ENCODE data around the gene PIWIL4. TPM values are rescaled to one million over a fixed set of nuclear protein-coding genes. Genes with fewer than 3 reads are reported as not detected.
"Not testable (repeated sequence)": the region's sequence is repeated elsewhere in the genome, so short reads cannot be mapped to it uniquely, and the experiment has no call there.

PIWIL4 gene
- total and polyA plus RNA-seq, 11 donors: 0.33 to 2.4 (median 1.1) TPM

GRCh38 chr11:94549146-94549545 lies 18.0 kb upstream of the PIWIL4 start:
- Histone ChIP-seq H3K9me3 (no peaks in the 10 kb centered on the region), H3K4me3 (no peak overlapping the region), H3K36me3 (peaks cover 0 to 5% (median 0%) of the 10 kb centered on the region in 9 donors), H3K27me3 (no peaks in the 10 kb centered on the region), H3K27ac (no peak overlapping the region), H3K4me1 (peaks cover 0 to 72% (median 25%) of the 10 kb centered on the region in 12 donors)
- ATAC-seq (no peak), DNase-seq (no peak)
- TF ChIP-seq CTCF (IDR thresholded peaks at IDR 0.05): no peak
- TF ChIP-seq POLR2A (IDR thresholded peaks at IDR 0.05): no peak
- WGBS, 4 donors: 65 to 78% (median 71%) methylated on average over 5 of the region's 5 CpGs
- intact Hi-C loops (cut with DNase I): no loop called here

- WGBS, 4 donors: 68 to 73% (median 70%) methylated on average over 4 of the region's 4 CpGs
- intact Hi-C loops (cut with DNase I): no loop called here
- Histone ChIP-seq H3K9me3 (no peaks in the 10 kb centered on the region), H3K36me3 (peaks cover 0 to 5% (median 0%) of the 10 kb centered on the region in 9 donors), H3K27me3 (no peaks in the 10 kb centered on the region), H3K4me1 (peaks cover 0 to 62% (median 18%) of the 10 kb centered on the region in 12 donors), H3K4me3 (no peak overlapping the region), H3K27ac (no peak overlapping the region)
- DNase-seq (no peak), ATAC-seq (no peak)
- no peak for TF ChIP-seq POLR2A (IDR thresholded peaks at IDR 0.05)
Observed at GRCh38 chr11:94550513-94550912, 16.7 kb upstream of the PIWIL4 start.

GRCh38 chr11:94553938-94554337 lies 13.2 kb upstream of the PIWIL4 start:
- WGBS, 4 donors: 29 to 100% (median 93%) methylated on average over 1 of the region's 1 CpG
- ATAC-seq (no peak), DNase-seq (no peak)

GRCh38 chr11:94555752-94556329 lies 11.3 kb upstream of the PIWIL4 start:
- not testable (repeated sequence) for H3K36me3 ChIP-seq, H3K27me3 ChIP-seq, H3K9me3 ChIP-seq, H3K4me3 ChIP-seq, H3K27ac ChIP-seq, ATAC-seq, DNase-seq
- peaks cover 0 to 49% (median 0%) of the 10 kb centered on the region in 12 donors for H3K4me1 ChIP-seq
- 92 to 97% (median 92%) methylated on average over 8 of the region's 8 CpGs for WGBS, 4 donors
- intact Hi-C loops (cut with DNase I): loop anchor here in 1 of 10 donors (5.0 kb wide), 1 partner anchor 34 kb away; no protein-coding TSS in a partner anchor

More at GRCh38 chr11:94553938-94554337, 13.2 kb upstream of the PIWIL4 start:
- no peak overlapping the region for H3K27ac ChIP-seq
- H3K4me3 ChIP-seq: no peak overlapping the region
- no peaks in the 10 kb centered on the region for H3K9me3 ChIP-seq
- no peak for TF ChIP-seq POLR2A (IDR thresholded peaks at IDR 0.05)
- no peak for TF ChIP-seq CTCF (IDR thresholded peaks at IDR 0.05)
- peaks cover 0 to 49% (median 0%) of the 10 kb centered on the region in 12 donors for H3K4me1 ChIP-seq
- peaks cover 0 to 2% (median 0%) of the 10 kb centered on the region in 9 donors for H3K36me3 ChIP-seq
- H3K27me3 ChIP-seq: no peaks in the 10 kb centered on the region
- intact Hi-C loops (cut with DNase I): no loop called here

GRCh38 chr11:94557421-94557820 lies 9.7 kb upstream of the PIWIL4 start:
- TF ChIP-seq POLR2A (IDR thresholded peaks at IDR 0.05) (no peak), CTCF (IDR thresholded peaks at IDR 0.05) (no peak)
- intact Hi-C loops (cut with DNase I): loop anchor here in 1 of 10 donors (5.0 kb wide), 1 partner anchor 35 kb away; no protein-coding TSS in a partner anchor
- H3K36me3 ChIP-seq: no peaks in the 10 kb centered on the region
- peaks cover 0 to 37% (median 0%) of the 10 kb centered on the region in 12 donors for H3K4me1 ChIP-seq
- DNase-seq: no peak
- H3K27ac ChIP-seq: no peak overlapping the region
- H3K9me3 ChIP-seq: no peaks in the 10 kb centered on the region
- H3K27me3 ChIP-seq: no peaks in the 10 kb centered on the region
- ATAC-seq: no peak
- H3K4me3 ChIP-seq: no peak overlapping the region
